GM21390 (cell line): ENCODE measurements around the gene MLST8.

Experiments used
- ATAC-seq: cut with Tn5 transposase; IDR thresholded peaks from one replicate; pipeline ENCODE4 v1.9.1; 2021; ENCODE audit not compliant: unreplicated experiment

MLST8 gene

GRCh38 chr16:2205104-2205966 is at the start of gene MLST8:
Gene MLST8 (plus strand): TSS chr16:2205454. CDS start chr16:2206086, 632 bp downstream.
- ATAC-seq = peak; percentile 51

- ATAC-seq = no peak
Observed at GRCh38 chr16:2155977-2156848, 49.0 kb upstream of the MLST8 start.

- ATAC-seq = no peak
Observed at GRCh38 chr16:2156849-2157224, 48.4 kb upstream of the MLST8 start.

- ATAC-seq = no peak
Observed at GRCh38 chr16:2157480-2158261, 47.6 kb upstream of the MLST8 start.

- ATAC-seq = no peak
Observed at GRCh38 chr16:2158262-2158638, 47.0 kb upstream of the MLST8 start.

- ATAC-seq = no peak
Observed at GRCh38 chr16:2159175-2159838, 45.9 kb upstream of the MLST8 start.

GRCh38 chr16:2160915-2161551 is 44.2 kb upstream of the MLST8 start:
- no peak for ATAC-seq

- ATAC-seq = no peak
Observed at GRCh38 chr16:2161911-2162310, 43.3 kb upstream of the MLST8 start.

- no peak for ATAC-seq
Observed at GRCh38 chr16:2162676-2163118, 42.6 kb upstream of the MLST8 start.

- ATAC-seq = no peak
Observed at GRCh38 chr16:2163211-2163881, 41.9 kb upstream of the MLST8 start.

- ATAC-seq = no peak
Observed at GRCh38 chr16:2165861-2166260, 39.4 kb upstream of the MLST8 start.

- ATAC-seq = no peak
Observed at GRCh38 chr16:2166263-2167067, 38.8 kb upstream of the MLST8 start.

- no peak for ATAC-seq
Observed at GRCh38 chr16:2167068-2167638, 38.1 kb upstream of the MLST8 start.

GRCh38 chr16:2170080-2170479 is 35.2 kb upstream of the MLST8 start:
- ATAC-seq = no peak

- no peak for ATAC-seq
Observed at GRCh38 chr16:2170587-2171435, 34.4 kb upstream of the MLST8 start.

- no peak for ATAC-seq
Observed at GRCh38 chr16:2171601-2172178, 33.6 kb upstream of the MLST8 start.

- ATAC-seq = no peak
Observed at GRCh38 chr16:2172688-2173335, 32.4 kb upstream of the MLST8 start.
